ENCODE results near the gene ELMO1.

Gene ELMO1

GRCh38 chr7:37483627-37484026, 35.0 kb upstream of the ELMO1 start:
- TF ChIP-seq CTCF (IDR thresholded peaks at IDR 0.05; ENCODE audit: low read depth, low read length), result no peak
- H3K27ac ChIP-seq, result no peak overlapping the region
- H3K36me3 ChIP-seq, result no peaks in the 10 kb centered on the region
- no peak overlapping the region for H3K4me3 ChIP-seq (ENCODE audit: low read depth, low read length)
- no peaks in the 10 kb centered on the region for H3K27me3 ChIP-seq (ENCODE audit: insufficient read depth, low read depth, severe bottlenecking)
- H3K9me3 ChIP-seq (ENCODE audit: severe bottlenecking), result peaks cover 7% of the 10 kb centered on the region
- DNase-seq, result no peak

- Histone ChIP-seq H3K27me3 (ENCODE audit: insufficient read depth, low read depth, severe bottlenecking) (no peaks in the 10 kb centered on the region), H3K36me3 (no peaks in the 10 kb centered on the region), H3K4me3 (ENCODE audit: low read depth, low read length) (no peak overlapping the region), H3K27ac (no peak overlapping the region), H3K9me3 (ENCODE audit: severe bottlenecking) (peaks cover 2% of the 10 kb centered on the region)
- no peak for TF ChIP-seq CTCF (IDR thresholded peaks at IDR 0.05; ENCODE audit: low read depth, low read length)
- no peak for DNase-seq
Observed at GRCh38 chr7:37482953-37483352, 34.3 kb upstream of the ELMO1 start.

GRCh38 chr7:37482505-37482904, 33.8 kb upstream of the ELMO1 start:
- H3K4me3 ChIP-seq (ENCODE audit: low read depth, low read length), result no peak overlapping the region
- H3K36me3 ChIP-seq, result no peaks in the 10 kb centered on the region
- H3K27me3 ChIP-seq (ENCODE audit: insufficient read depth, low read depth, severe bottlenecking), result no peaks in the 10 kb centered on the region
- no peak overlapping the region for H3K27ac ChIP-seq
- TF ChIP-seq CTCF (IDR thresholded peaks at IDR 0.05; ENCODE audit: low read depth, low read length), result no peak
- no peaks in the 10 kb centered on the region for H3K9me3 ChIP-seq (ENCODE audit: severe bottlenecking)
- DNase-seq, result no peak

GRCh38 chr7:37481722-37482288, 33.1 kb upstream of the ELMO1 start:
- TF ChIP-seq CTCF (IDR thresholded peaks at IDR 0.05; ENCODE audit: low read depth, low read length), result no peak
- DNase-seq, result no peak
- Histone ChIP-seq H3K9me3 (ENCODE audit: severe bottlenecking) (no peaks in the 10 kb centered on the region), H3K36me3 (no peaks in the 10 kb centered on the region), H3K27me3 (ENCODE audit: insufficient read depth, low read depth, severe bottlenecking) (no peaks in the 10 kb centered on the region), H3K27ac (no peak overlapping the region), H3K4me3 (ENCODE audit: low read depth, low read length) (no peak overlapping the region)

GRCh38 chr7:37481154-37481553, 32.5 kb upstream of the ELMO1 start:
- no peak for DNase-seq
- no peaks in the 10 kb centered on the region for H3K36me3 ChIP-seq
- no peaks in the 10 kb centered on the region for H3K9me3 ChIP-seq (ENCODE audit: severe bottlenecking)
- no peak overlapping the region for H3K27ac ChIP-seq
- TF ChIP-seq CTCF (IDR thresholded peaks at IDR 0.05; ENCODE audit: low read depth, low read length), result no peak
- no peak overlapping the region for H3K4me3 ChIP-seq (ENCODE audit: low read depth, low read length)
- no peaks in the 10 kb centered on the region for H3K27me3 ChIP-seq (ENCODE audit: insufficient read depth, low read depth, severe bottlenecking)

Data from WERI-Rb-1 (cell line).